SK-N-SH (cell line): ENCODE data around the gene CADM3. TPM values are rescaled to one million over a fixed set of nuclear protein-coding genes. Genes with fewer than 3 reads are reported as not detected.

Experiments
- CTCF ChIA-PET: fragments of 300-600, 350-600 bp; formaldehyde crosslinking; extraction: SDS; loops from one replicate; lab custom pipeline; 2021; lab: Yijun Ruan, JAX
- POLR2A ChIA-PET: fragments of 350-600 bp; sonication (Branson Sonifier 250); formaldehyde crosslinking; extraction: SDS; loops from one replicate; lab custom pipeline; 2020; ENCODE audit warnings: antibody characterized with exemption, inconsistent platforms; lab: Yijun Ruan, JAX
- DNase-seq: peaks from one replicate; pipeline ENCODE4 v3.0.0; 2012
- H2AFZ ChIP-seq: fragments of 200-600 bp; sonication (generic); 2 replicates; pipeline ENCODE4 v1.8.1; 2016; ENCODE audit warnings: antibody characterized with exemption, mild to moderate bottlenecking, low read depth
- H3F3A ChIP-seq: fragments of 200-600 bp; sonication (generic); replicated peaks from 2 replicates; pipeline ENCODE3; 2016; ENCODE audit warnings: antibody characterized with exemption, mild to moderate bottlenecking; ENCODE audit not compliant: insufficient read depth
- H3K27ac ChIP-seq, 2 experiments: fragments of 200-500 bp in 1 of 2; fragments of 200-600 bp in 1 of 2; sonication (Bioruptor generic) in 1 of 2; sonication (generic), shearing (Covaris generic) in 1 of 2; 2 replicates each; pipeline versions ENCODE4 v1.5.1 to v1.6.1; 2014 to 2016; ENCODE audit warnings: low read depth in 2 of 2, inconsistent platforms in 1 of 2, low read length in 1 of 2, mild to moderate bottlenecking in 1 of 2, mixed read lengths in 1 of 2
- H3K27me3 ChIP-seq: fragments of 200-600 bp; sonication (generic), shearing (Covaris generic); 2 replicates; pipeline ENCODE4 v1.6.1; 2016; ENCODE audit warnings: mixed run types; ENCODE audit not compliant: insufficient read depth
- H3K36me3 ChIP-seq, 2 experiments: fragments of 200-500 bp in 1 of 2; fragments of 200-600 bp in 1 of 2; sonication (Bioruptor generic) in 1 of 2; sonication (generic) in 1 of 2; replicated peaks in 1 of 2; 2 replicates each; pipeline versions ENCODE3 to v1.5.1; 2014 to 2016; ENCODE audit warnings: low read length in 1 of 2, mild to moderate bottlenecking in 1 of 2; ENCODE audit not compliant: insufficient read depth in 2 of 2, control insufficient read depth in 1 of 2
- H3K4me1 ChIP-seq, 2 experiments: fragments of 200-500 bp in 1 of 2; fragments of 200-600 bp in 1 of 2; sonication (Bioruptor generic) in 1 of 2; sonication (generic), shearing (Covaris generic) in 1 of 2; 2 replicates each; pipeline versions ENCODE4 v1.5.1 to v1.6.1; 2014 to 2016; ENCODE audit warnings: low read depth in 1 of 2, low read length in 1 of 2, mixed run types in 1 of 2; ENCODE audit not compliant: insufficient read depth in 2 of 2, control insufficient read depth in 1 of 2
- H3K4me2 ChIP-seq: fragments of 200-600 bp; sonication (generic), shearing (Covaris generic); 2 replicates; pipeline ENCODE4 v1.6.1; 2017; ENCODE audit warnings: mixed run types
- H3K4me3 ChIP-seq, 2 experiments: fragments of 200-500 bp in 1 of 2; fragments of 200-600 bp in 1 of 2; sonication (Bioruptor generic) in 1 of 2; sonication (generic), shearing (Covaris generic) in 1 of 2; 2 replicates each; pipeline versions ENCODE4 v1.5.1 to v1.8.1; 2014 to 2016; ENCODE audit warnings: low read depth in 2 of 2, inconsistent platforms in 1 of 2, low read length in 1 of 2, mild to moderate bottlenecking in 1 of 2, mixed read lengths in 1 of 2, moderate library complexity in 1 of 2
- H3K79me2 ChIP-seq: fragments of 200-600 bp; sonication (generic); 2 replicates; pipeline ENCODE4 v1.8.1; 2017; ENCODE audit warnings: mild to moderate bottlenecking; ENCODE audit not compliant: insufficient read depth
- H3K9ac ChIP-seq: fragments of 200-600 bp; sonication (generic); 2 replicates; pipeline ENCODE4 v1.6.1; 2017; ENCODE audit warnings: mixed run types
- H3K9me2 ChIP-seq: fragments of 200-600 bp; sonication (generic); 2 replicates; pipeline ENCODE4 v1.6.1; 2017; ENCODE audit warnings: mixed run types
- H3K9me3 ChIP-seq: fragments of 200-600 bp; sonication (generic); 2 replicates; pipeline ENCODE4 v1.6.1; 2017; ENCODE audit warnings: mixed run types, mild to moderate bottlenecking, moderate library complexity
- H4K20me1 ChIP-seq: fragments of 200-600 bp; sonication (generic); 2 replicates; pipeline ENCODE4 v1.6.1; 2017; ENCODE audit warnings: mild to moderate bottlenecking, mixed run types; ENCODE audit not compliant: insufficient read depth
- EP300 ChIP-seq, 2 experiments: IDR thresholded peaks; 2 replicates each; pipeline versions ENCODE4 v1.4.0 to v1.6.1; 2012; ENCODE audit warnings: borderline replicate concordance in 1 of 2, low read depth in 1 of 2, low read length in 1 of 2
- FOSL2 ChIP-seq: IDR thresholded peaks from 2 replicates; pipeline ENCODE4 v1.4.0; 2012; ENCODE audit warnings: low read depth, mild to moderate bottlenecking, moderate library complexity, borderline replicate concordance
- GABPA ChIP-seq: IDR thresholded peaks from 2 replicates; pipeline ENCODE4 v1.4.0; 2012; ENCODE audit warnings: low read depth, mild to moderate bottlenecking
- GATA2 ChIP-seq: sonication (generic); formaldehyde crosslinking; IDR thresholded peaks from 2 replicates; pipeline ENCODE4 v1.5.0; 2020; ENCODE audit warnings: mild to moderate bottlenecking, missing genetic modification reagents
- JUND ChIP-seq: IDR thresholded peaks from 2 replicates; pipeline ENCODE4 v1.4.0; 2012
- MEF2A ChIP-seq: IDR thresholded peaks from 2 replicates; pipeline ENCODE4 v1.4.0; 2012; ENCODE audit warnings: low read depth, borderline replicate concordance
- NFIC ChIP-seq: IDR thresholded peaks from 2 replicates; pipeline ENCODE4 v1.4.0; 2012; ENCODE audit warnings: borderline replicate concordance
- POLR2AphosphoS5 ChIP-seq: IDR thresholded peaks from 2 replicates; pipeline ENCODE4 v1.6.1; 2012; ENCODE audit warnings: low read depth, low read length
- RAD21 ChIP-seq: IDR thresholded peaks from 2 replicates; pipeline ENCODE4 v1.6.1; 2012; ENCODE audit warnings: mild to moderate bottlenecking, low read length
- RCOR1 ChIP-seq: fragments of 150-350 bp; IDR thresholded peaks from 2 replicates; pipeline ENCODE4 v1.6.1; 2017; ENCODE audit warnings: antibody characterized with exemption, low read length
- SMC3 ChIP-seq: IDR thresholded peaks from 2 replicates; pipeline ENCODE4 v1.6.1; 2012; ENCODE audit warnings: low read depth, low read length, improper control_type of control experiment
- TCF12 ChIP-seq: IDR thresholded peaks from 2 replicates; pipeline ENCODE4 v1.4.0; 2012
- WGBS: methylation state at CpG from one replicate; pipeline ENCODE4 v1.1.6; 2017; ENCODE audit warnings: low lambda C conversion rate; 5-methylcytosine and 5-hydroxymethylcytosine counted together
- polyA plus RNA-seq, 3 experiments: library from polyadenylated mRNA; depleted of rRNA; stranded (reverse); fragments of >200 nt; gene quantifications; 2 replicates each; pipeline ENCODE4 v1.2.3, GENCODE V29; 2012
- TF ChIP-seq, protein P1 (sequence below): fragments of 200-600 bp; sonication (generic); IDR thresholded peaks from 2 replicates; pipeline ENCODE4 v1.6.1; 2017; ENCODE audit warnings: antibody characterized with exemption, mild to moderate bottlenecking, moderate library complexity
- TF ChIP-seq, protein P2 (sequence below): fragments of 150-350 bp; IDR thresholded peaks from 2 replicates; pipeline ENCODE4 v1.6.1; 2017; ENCODE audit warnings: antibody characterized with exemption, low read length, low read depth, borderline replicate concordance
- TF ChIP-seq, protein P3 (sequence below): IDR thresholded peaks from 2 replicates; pipeline ENCODE4 v1.4.0; 2012; ENCODE audit warnings: low read depth
- TF ChIP-seq, protein P4 (sequence below): IDR thresholded peaks from 2 replicates; pipeline ENCODE4 v1.4.0; 2012; ENCODE audit warnings: low read depth, borderline replicate concordance
- TF ChIP-seq, protein P5 (sequence below): IDR thresholded peaks from 2 replicates; pipeline ENCODE4 v1.6.1; 2012; ENCODE audit warnings: mild to moderate bottlenecking, low read depth, low read length, moderate library complexity
- TF ChIP-seq, protein P6 (sequence below): IDR thresholded peaks from 2 replicates; pipeline ENCODE4 v1.4.0; 2012; ENCODE audit warnings: low read depth, borderline replicate concordance
- TF ChIP-seq, protein P7 (sequence below): IDR thresholded peaks from 2 replicates; pipeline ENCODE4; 2012

Gene CADM3
- polyA plus RNA-seq, 1 of the 3 experiments (the other 2 are of a cell fraction): 0.94 TPM

DNA sequence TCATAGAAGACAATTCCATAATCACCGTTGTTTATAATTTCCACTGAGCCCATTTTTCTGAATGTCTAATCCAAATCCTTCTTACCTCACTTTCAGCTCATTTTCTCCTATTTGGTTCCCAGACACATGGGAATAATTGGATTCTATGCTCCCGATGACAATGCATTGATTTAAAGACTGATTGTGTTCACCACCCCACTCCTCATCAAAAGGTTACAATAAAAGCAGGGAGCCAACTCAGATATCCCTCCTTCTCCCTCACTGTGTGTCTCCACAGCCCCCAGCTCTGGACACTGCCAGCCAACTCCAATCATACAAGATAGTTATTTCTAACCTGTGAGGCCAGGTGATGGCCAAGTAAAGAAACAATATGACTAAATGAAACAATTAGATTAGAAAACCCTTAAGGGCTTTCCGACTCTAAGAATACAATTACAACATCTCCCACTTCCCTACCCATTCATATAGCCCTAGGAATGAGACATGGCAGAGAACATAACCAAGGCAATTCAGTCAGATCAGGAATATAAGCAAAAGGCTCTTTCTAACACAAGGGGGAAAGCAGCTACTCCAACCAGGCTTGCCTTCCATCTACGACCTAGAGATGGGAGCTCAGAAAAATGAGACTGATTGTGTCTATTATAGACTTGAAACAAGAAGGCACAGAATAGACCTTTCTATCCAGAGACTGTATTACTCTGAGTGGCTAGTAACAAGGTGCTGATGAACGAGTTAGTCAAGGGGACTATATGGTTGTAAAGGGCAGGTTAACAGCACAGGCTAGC, 28.5 kb upstream of the CADM3 start:
- TF ChIP-seq JUND: no peak
- TF ChIP-seq GABPA: no peak
- TF ChIP-seq, protein P1, sequence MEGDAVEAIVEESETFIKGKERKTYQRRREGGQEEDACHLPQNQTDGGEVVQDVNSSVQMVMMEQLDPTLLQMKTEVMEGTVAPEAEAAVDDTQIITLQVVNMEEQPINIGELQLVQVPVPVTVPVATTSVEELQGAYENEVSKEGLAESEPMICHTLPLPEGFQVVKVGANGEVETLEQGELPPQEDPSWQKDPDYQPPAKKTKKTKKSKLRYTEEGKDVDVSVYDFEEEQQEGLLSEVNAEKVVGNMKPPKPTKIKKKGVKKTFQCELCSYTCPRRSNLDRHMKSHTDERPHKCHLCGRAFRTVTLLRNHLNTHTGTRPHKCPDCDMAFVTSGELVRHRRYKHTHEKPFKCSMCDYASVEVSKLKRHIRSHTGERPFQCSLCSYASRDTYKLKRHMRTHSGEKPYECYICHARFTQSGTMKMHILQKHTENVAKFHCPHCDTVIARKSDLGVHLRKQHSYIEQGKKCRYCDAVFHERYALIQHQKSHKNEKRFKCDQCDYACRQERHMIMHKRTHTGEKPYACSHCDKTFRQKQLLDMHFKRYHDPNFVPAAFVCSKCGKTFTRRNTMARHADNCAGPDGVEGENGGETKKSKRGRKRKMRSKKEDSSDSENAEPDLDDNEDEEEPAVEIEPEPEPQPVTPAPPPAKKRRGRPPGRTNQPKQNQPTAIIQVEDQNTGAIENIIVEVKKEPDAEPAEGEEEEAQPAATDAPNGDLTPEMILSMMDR: no peak
- TF ChIP-seq, protein P2, sequence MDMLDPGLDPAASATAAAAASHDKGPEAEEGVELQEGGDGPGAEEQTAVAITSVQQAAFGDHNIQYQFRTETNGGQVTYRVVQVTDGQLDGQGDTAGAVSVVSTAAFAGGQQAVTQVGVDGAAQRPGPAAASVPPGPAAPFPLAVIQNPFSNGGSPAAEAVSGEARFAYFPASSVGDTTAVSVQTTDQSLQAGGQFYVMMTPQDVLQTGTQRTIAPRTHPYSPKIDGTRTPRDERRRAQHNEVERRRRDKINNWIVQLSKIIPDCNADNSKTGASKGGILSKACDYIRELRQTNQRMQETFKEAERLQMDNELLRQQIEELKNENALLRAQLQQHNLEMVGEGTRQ: no peak
- no peak for TF ChIP-seq TCF12
- TF ChIP-seq, protein P3, sequence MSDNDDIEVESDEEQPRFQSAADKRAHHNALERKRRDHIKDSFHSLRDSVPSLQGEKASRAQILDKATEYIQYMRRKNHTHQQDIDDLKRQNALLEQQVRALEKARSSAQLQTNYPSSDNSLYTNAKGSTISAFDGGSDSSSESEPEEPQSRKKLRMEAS: no peak
- no peak for TF ChIP-seq RAD21
- TF ChIP-seq, protein P4, sequence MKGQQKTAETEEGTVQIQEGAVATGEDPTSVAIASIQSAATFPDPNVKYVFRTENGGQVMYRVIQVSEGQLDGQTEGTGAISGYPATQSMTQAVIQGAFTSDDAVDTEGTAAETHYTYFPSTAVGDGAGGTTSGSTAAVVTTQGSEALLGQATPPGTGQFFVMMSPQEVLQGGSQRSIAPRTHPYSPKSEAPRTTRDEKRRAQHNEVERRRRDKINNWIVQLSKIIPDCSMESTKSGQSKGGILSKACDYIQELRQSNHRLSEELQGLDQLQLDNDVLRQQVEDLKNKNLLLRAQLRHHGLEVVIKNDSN: no peak
- TF ChIP-seq, protein P5, sequence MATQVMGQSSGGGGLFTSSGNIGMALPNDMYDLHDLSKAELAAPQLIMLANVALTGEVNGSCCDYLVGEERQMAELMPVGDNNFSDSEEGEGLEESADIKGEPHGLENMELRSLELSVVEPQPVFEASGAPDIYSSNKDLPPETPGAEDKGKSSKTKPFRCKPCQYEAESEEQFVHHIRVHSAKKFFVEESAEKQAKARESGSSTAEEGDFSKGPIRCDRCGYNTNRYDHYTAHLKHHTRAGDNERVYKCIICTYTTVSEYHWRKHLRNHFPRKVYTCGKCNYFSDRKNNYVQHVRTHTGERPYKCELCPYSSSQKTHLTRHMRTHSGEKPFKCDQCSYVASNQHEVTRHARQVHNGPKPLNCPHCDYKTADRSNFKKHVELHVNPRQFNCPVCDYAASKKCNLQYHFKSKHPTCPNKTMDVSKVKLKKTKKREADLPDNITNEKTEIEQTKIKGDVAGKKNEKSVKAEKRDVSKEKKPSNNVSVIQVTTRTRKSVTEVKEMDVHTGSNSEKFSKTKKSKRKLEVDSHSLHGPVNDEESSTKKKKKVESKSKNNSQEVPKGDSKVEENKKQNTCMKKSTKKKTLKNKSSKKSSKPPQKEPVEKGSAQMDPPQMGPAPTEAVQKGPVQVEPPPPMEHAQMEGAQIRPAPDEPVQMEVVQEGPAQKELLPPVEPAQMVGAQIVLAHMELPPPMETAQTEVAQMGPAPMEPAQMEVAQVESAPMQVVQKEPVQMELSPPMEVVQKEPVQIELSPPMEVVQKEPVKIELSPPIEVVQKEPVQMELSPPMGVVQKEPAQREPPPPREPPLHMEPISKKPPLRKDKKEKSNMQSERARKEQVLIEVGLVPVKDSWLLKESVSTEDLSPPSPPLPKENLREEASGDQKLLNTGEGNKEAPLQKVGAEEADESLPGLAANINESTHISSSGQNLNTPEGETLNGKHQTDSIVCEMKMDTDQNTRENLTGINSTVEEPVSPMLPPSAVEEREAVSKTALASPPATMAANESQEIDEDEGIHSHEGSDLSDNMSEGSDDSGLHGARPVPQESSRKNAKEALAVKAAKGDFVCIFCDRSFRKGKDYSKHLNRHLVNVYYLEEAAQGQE: no peak
- no peak for TF ChIP-seq SMC3
- TF ChIP-seq MEF2A: no peak
- TF ChIP-seq, protein P6, sequence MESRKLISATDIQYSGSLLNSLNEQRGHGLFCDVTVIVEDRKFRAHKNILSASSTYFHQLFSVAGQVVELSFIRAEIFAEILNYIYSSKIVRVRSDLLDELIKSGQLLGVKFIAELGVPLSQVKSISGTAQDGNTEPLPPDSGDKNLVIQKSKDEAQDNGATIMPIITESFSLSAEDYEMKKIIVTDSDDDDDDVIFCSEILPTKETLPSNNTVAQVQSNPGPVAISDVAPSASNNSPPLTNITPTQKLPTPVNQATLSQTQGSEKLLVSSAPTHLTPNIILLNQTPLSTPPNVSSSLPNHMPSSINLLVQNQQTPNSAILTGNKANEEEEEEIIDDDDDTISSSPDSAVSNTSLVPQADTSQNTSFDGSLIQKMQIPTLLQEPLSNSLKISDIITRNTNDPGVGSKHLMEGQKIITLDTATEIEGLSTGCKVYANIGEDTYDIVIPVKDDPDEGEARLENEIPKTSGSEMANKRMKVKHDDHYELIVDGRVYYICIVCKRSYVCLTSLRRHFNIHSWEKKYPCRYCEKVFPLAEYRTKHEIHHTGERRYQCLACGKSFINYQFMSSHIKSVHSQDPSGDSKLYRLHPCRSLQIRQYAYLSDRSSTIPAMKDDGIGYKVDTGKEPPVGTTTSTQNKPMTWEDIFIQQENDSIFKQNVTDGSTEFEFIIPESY: no peak
- no peak for TF ChIP-seq POLR2AphosphoS5
- TF ChIP-seq RCOR1: no peak
- TF ChIP-seq EP300 (IDR thresholded peaks at IDR 0.05; ENCODE audit: borderline replicate concordance in 1 of 2, low read depth in 1 of 2, low read length in 1 of 2): no peak
- TF ChIP-seq NFIC: no peak
- TF ChIP-seq, protein P7, sequence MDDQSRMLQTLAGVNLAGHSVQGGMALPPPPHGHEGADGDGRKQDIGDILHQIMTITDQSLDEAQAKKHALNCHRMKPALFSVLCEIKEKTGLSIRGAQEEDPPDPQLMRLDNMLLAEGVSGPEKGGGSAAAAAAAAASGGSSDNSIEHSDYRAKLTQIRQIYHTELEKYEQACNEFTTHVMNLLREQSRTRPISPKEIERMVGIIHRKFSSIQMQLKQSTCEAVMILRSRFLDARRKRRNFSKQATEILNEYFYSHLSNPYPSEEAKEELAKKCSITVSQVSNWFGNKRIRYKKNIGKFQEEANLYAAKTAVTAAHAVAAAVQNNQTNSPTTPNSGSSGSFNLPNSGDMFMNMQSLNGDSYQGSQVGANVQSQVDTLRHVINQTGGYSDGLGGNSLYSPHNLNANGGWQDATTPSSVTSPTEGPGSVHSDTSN: no peak
- no peak for TF ChIP-seq GATA2 (CRISPR knock-in tag)
- TF ChIP-seq FOSL2: no peak
- TF ChIP-seq, all 33 proteins: peak for 0

More for the DNA sequence above, 28.5 kb upstream of the CADM3 start:
- Histone ChIP-seq H3K9ac (no peak overlapping the region), H3K9me3 (no peaks in the 10 kb centered on the region), H4K20me1 (no peaks in the 10 kb centered on the region), H3K79me2 (no peaks in the 10 kb centered on the region), H3F3A (no peaks in the 10 kb centered on the region), H3K27me3 (peaks cover 28% of the 10 kb centered on the region), H3K4me3 (no peak overlapping the region; a peak in 1 of 4 replicates), H3K9me2 (no peaks in the 10 kb centered on the region), H2AFZ (no peak overlapping the region), H3K4me1 (no peaks in the 10 kb centered on the region; a peak in 1 of 4 replicates), H3K36me3 (no peaks in the 10 kb centered on the region), H3K4me2 (0 out of 2 replicates have a peak overlapping the region, but pooled peaks have one; percentile 76), H3K27ac (no peak overlapping the region)
- POLR2A ChIA-PET: no interaction called here
- CTCF ChIA-PET: interaction anchor here (0.6 to 15.7 kb wide), 6 partner anchors 10 to 750 kb away, joined by 3 to 481 read pairs (median 10); partner anchors contain the start of gene ACKR1
- no peak for DNase-seq
- WGBS: 6% methylated on average over 5 of the region's 5 CpGs
